Endodermal cell (in vitro differentiated cells): Measurements from ENCODE around the gene DNAH11. TPM values are rescaled to one million over a fixed set of nuclear protein-coding genes. Genes with fewer than 3 reads are reported as not detected.
A peak's percentile ranks its signal among the peaks of the same experiment; 100 is the strongest.

Experiments
- DNase-seq: peaks from one replicate; pipeline ENCODE4 v3.0.0-alpha.2; 2017
- H3K27ac ChIP-seq: 2 replicates; pipeline ENCODE4 v1.5.1; 2013; ENCODE audit warnings: mild to moderate bottlenecking, low read depth, low read length, moderate library complexity
- H3K27me3 ChIP-seq: 2 replicates; pipeline ENCODE4 v1.6.1; 2013; ENCODE audit warnings: mild to moderate bottlenecking, low read length, moderate library complexity; ENCODE audit not compliant: insufficient read depth, control insufficient read depth, poor library complexity, severe bottlenecking
- H3K36me3 ChIP-seq: 2 replicates; pipeline ENCODE4 v1.7.0; 2013; ENCODE audit warnings: mild to moderate bottlenecking, low read length, moderate library complexity; ENCODE audit not compliant: control insufficient read depth, insufficient read depth
- H3K4me1 ChIP-seq: one replicate; pipeline ENCODE4 v1.7.0; 2013; ENCODE audit warnings: low read length; ENCODE audit not compliant: control insufficient read depth, insufficient read depth
- H3K4me3 ChIP-seq: 2 replicates; pipeline ENCODE4 v1.5.1; 2013; ENCODE audit warnings: mild to moderate bottlenecking, low read length, moderate library complexity
- H3K9ac ChIP-seq: 2 replicates; pipeline ENCODE4 v1.6.1; 2013; ENCODE audit warnings: mild to moderate bottlenecking, low read length, moderate library complexity; ENCODE audit not compliant: poor library complexity, severe bottlenecking; ENCODE audit errors: extremely low read depth
- H3K9me3 ChIP-seq: 2 replicates; pipeline ENCODE4 v1.6.1; 2013; ENCODE audit warnings: mild to moderate bottlenecking, low read length, moderate library complexity; ENCODE audit not compliant: control insufficient read depth
- H3K27ac Mint-ChIP-seq: 2 replicates; pipeline ENCODE4 v1.8.0; 2020; ENCODE audit warnings: mixed read lengths
- H3K27me3 Mint-ChIP-seq: 2 replicates; pipeline ENCODE4 v1.8.0; 2021; ENCODE audit warnings: mild to moderate bottlenecking, mixed read lengths; ENCODE audit not compliant: insufficient read depth
- H3K36me3 Mint-ChIP-seq: 2 replicates; pipeline ENCODE4 v1.8.0; 2020; ENCODE audit warnings: low read depth, mixed read lengths
- H3K4me1 Mint-ChIP-seq: 2 replicates; pipeline ENCODE4 v1.8.0; 2020; ENCODE audit warnings: mixed read lengths
- H3K4me3 Mint-ChIP-seq: 2 replicates; pipeline ENCODE4 v1.8.0; 2020; ENCODE audit warnings: mild to moderate bottlenecking, moderate library complexity, mixed read lengths
- H3K9me3 Mint-ChIP-seq: 2 replicates; pipeline ENCODE4 v1.8.0; 2020; ENCODE audit warnings: mild to moderate bottlenecking, mixed read lengths
- WGBS, 2 experiments: methylation state at CpG; one replicate each; pipeline versions ENCODE4 v1.1.5 to v1.1.7; 2013; ENCODE audit warnings: missing lambda C conversion rate in 2 of 2, mixed read lengths in 1 of 2; ENCODE audit not compliant: insufficient coverage in 1 of 2, insufficient read length in 1 of 2; 5-methylcytosine and 5-hydroxymethylcytosine counted together
- total RNA-seq, 2 donors: library from RNA; stranded (reverse); fragmentation: NEBNext Ultra II Directional in 1 of 2; extraction: Animal tissue kit (Norgen Biotek cat#: 25700) in 1 of 2; gene quantifications; 2 replicates in 1 of 2; 3 replicates in 1 of 2; pipeline ENCODE4 v1.2.1, GENCODE V29; 2021
- TF ChIP-seq, protein P1 (sequence below): fragments of 200-600 bp; sonication (generic); conservative IDR thresholded peaks from 2 replicates; pipeline ENCODE4 v1.5.0; 2021; ENCODE audit warnings: antibody characterized with exemption, mild to moderate bottlenecking

Gene DNAH11
- total RNA-seq, 2 donors from 2014 or later, result 0.80 to 0.99 TPM

- Histone ChIP-seq H3K36me3 (no peaks in the 10 kb centered on the region), H3K9ac (no peak overlapping the region), H3K9me3 (peaks cover 13% of the 10 kb centered on the region), H3K4me3 (no peak overlapping the region), H3K4me1 (peaks cover 8% of the 10 kb centered on the region), H3K27ac (no peak overlapping the region), H3K27me3 (peaks cover 78% of the 10 kb centered on the region)
- H3K36me3 Mint-ChIP-seq, result peaks cover 14% of the 10 kb centered on the region
- H3K27me3 Mint-ChIP-seq, result peaks cover 84% of the 10 kb centered on the region
- H3K9me3 Mint-ChIP-seq, result peaks cover 8% of the 10 kb centered on the region
- peaks cover 30% of the 10 kb centered on the region for H3K4me1 Mint-ChIP-seq
- no peak for DNase-seq
- TF ChIP-seq, protein P1, sequence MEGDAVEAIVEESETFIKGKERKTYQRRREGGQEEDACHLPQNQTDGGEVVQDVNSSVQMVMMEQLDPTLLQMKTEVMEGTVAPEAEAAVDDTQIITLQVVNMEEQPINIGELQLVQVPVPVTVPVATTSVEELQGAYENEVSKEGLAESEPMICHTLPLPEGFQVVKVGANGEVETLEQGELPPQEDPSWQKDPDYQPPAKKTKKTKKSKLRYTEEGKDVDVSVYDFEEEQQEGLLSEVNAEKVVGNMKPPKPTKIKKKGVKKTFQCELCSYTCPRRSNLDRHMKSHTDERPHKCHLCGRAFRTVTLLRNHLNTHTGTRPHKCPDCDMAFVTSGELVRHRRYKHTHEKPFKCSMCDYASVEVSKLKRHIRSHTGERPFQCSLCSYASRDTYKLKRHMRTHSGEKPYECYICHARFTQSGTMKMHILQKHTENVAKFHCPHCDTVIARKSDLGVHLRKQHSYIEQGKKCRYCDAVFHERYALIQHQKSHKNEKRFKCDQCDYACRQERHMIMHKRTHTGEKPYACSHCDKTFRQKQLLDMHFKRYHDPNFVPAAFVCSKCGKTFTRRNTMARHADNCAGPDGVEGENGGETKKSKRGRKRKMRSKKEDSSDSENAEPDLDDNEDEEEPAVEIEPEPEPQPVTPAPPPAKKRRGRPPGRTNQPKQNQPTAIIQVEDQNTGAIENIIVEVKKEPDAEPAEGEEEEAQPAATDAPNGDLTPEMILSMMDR, result no peak
- no peak overlapping the region for H3K27ac Mint-ChIP-seq
- 100% methylated on average over 1 of the region's 3 CpGs; no CpG with 5 or more reads in 1 of the 2 experiments for WGBS, 2 experiments
- no peak overlapping the region for H3K4me3 Mint-ChIP-seq
These were observed 397.1 kb downstream of the DNAH11 start for GRCh38 chr7:21939858-21940372.

DNA sequence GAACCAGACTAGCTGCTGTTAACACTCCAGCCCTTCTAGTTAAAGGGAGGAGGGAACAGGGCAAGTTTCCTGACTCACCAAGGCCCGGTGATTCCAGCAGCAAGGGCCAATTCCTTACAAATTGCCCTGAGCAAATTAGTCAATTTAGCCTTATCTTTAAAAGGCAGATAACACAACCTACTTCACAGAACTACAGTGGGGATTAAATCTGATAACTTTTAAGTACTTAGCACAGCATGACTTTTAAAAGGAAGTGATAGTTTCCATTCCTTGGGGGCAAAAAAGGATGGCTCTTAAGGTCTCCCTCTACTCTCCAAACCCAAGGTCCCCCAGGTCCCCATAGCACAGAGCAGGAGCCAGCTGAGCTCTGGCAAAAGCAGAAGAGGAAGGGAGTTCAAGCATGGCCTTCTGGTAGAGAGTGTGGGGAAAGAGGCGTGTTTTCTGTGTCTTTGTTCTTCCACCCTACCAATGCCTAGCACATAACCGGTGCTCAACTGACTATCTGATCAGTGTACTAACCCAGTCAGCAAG is 398.8 kb downstream of the DNAH11 start:
- WGBS, 2 experiments, result 36% methylated on average over 3 of the region's 3 CpGs; no CpG with 5 or more reads in 1 of the 2 experiments
- peaks cover 34% of the 10 kb centered on the region for H3K4me1 Mint-ChIP-seq
- Histone ChIP-seq H3K36me3 (no peaks in the 10 kb centered on the region), H3K4me3 (no peak overlapping the region), H3K4me1 (peaks cover 8% of the 10 kb centered on the region), H3K27ac (no peak overlapping the region), H3K9me3 (peaks cover 13% of the 10 kb centered on the region), H3K9ac (no peak overlapping the region), H3K27me3 (peaks cover 87% of the 10 kb centered on the region)
- TF ChIP-seq, protein P1, result no peak
- peaks cover 82% of the 10 kb centered on the region for H3K27me3 Mint-ChIP-seq
- H3K36me3 Mint-ChIP-seq, result peaks cover 11% of the 10 kb centered on the region
- H3K27ac Mint-ChIP-seq, result peak overlapping the region; percentile 5
- peaks cover 7% of the 10 kb centered on the region for H3K9me3 Mint-ChIP-seq
- H3K4me3 Mint-ChIP-seq, result no peak overlapping the region
- DNase-seq, result peak; percentile 68

- Mint-ChIP-seq H3K4me3 (no peak overlapping the region), H3K27ac (no peak overlapping the region), H3K4me1 (peaks cover 47% of the 10 kb centered on the region), H3K27me3 (peaks cover 78% of the 10 kb centered on the region), H3K9me3 (no peaks in the 10 kb centered on the region), H3K36me3 (peaks cover 3% of the 10 kb centered on the region)
- peaks cover 80% of the 10 kb centered on the region for H3K27me3 ChIP-seq
- H3K4me3 ChIP-seq, result no peak overlapping the region
- 58 to 64% methylated on average over 4 to 6 of the region's 6 CpGs for WGBS, 2 experiments
- peaks cover 9% of the 10 kb centered on the region for H3K4me1 ChIP-seq
- no peak overlapping the region for H3K27ac ChIP-seq
- H3K9ac ChIP-seq, result no peak overlapping the region
- H3K9me3 ChIP-seq, result no peaks in the 10 kb centered on the region
- H3K36me3 ChIP-seq, result no peaks in the 10 kb centered on the region
- TF ChIP-seq, protein P1, result no peak
- DNase-seq, result no peak
These were observed 400.1 kb downstream of the DNAH11 start for GRCh38 chr7:21942955-21943354.
